ENCODE measurements around the gene ARHGAP6. TPM values are rescaled to one million over a fixed set of nuclear protein-coding genes. Genes with fewer than 3 reads are reported as not detected.
A peak's percentile ranks its signal among the peaks of the same experiment; 100 is the strongest.

ARHGAP6 gene
- total and polyA plus RNA-seq, 9 of the 15 experiments (the other 6 are each of a cell fraction or from before 2014, with no cell fraction given): 12.5 to 63.6 (median 41.8) TPM

DNA sequence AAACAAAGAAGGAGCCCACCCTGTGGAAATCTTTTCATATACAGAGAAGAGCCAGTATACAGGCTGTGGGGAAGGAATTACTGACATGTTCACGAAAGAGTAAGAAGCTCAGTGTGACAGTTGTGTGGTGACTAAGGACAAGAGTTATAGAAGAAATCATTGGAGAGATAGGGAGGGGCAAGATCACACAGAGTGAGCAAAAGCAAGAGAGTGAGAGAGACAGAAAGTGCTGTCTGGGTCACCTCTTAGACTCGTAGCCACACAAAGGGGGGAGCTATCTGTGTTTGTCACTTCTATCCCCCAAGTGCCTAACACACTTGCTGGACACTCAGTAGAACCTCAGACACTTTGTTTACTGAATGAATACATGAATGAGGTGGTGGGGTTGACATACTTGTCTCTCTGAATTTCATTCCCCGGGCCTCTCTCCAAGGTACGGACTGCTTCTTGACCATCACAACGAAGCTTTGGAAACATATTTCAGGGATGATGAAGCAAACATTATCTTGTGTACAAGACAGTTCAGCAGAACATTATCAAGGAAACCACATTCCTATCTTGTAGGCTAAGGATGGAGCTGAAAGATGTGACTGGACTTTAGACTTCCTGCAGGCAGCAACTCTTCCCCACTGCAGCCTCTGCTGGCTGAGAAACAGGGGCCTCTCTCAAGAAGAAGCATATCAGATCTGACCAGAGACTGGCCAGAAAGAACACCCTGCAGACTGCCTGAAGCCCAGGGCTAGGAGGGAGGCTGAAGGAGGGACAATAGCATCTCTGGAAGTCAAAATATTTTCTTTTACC is 204.3 kb downstream of the ARHGAP6 start (continued):
- TF ChIP-seq, protein P1, sequence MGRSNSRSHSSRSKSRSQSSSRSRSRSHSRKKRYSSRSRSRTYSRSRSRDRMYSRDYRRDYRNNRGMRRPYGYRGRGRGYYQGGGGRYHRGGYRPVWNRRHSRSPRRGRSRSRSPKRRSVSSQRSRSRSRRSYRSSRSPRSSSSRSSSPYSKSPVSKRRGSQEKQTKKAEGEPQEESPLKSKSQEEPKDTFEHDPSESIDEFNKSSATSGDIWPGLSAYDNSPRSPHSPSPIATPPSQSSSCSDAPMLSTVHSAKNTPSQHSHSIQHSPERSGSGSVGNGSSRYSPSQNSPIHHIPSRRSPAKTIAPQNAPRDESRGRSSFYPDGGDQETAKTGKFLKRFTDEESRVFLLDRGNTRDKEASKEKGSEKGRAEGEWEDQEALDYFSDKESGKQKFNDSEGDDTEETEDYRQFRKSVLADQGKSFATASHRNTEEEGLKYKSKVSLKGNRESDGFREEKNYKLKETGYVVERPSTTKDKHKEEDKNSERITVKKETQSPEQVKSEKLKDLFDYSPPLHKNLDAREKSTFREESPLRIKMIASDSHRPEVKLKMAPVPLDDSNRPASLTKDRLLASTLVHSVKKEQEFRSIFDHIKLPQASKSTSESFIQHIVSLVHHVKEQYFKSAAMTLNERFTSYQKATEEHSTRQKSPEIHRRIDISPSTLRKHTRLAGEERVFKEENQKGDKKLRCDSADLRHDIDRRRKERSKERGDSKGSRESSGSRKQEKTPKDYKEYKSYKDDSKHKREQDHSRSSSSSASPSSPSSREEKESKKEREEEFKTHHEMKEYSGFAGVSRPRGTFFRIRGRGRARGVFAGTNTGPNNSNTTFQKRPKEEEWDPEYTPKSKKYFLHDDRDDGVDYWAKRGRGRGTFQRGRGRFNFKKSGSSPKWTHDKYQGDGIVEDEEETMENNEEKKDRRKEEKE (IDR thresholded peaks at IDR 0.05; ENCODE audit: borderline replicate concordance in 1 of 2, control insufficient read depth in 1 of 2, low read depth in 2 of 2, low read length in 1 of 2): no peak
- TF ChIP-seq RBM25 (IDR thresholded peaks at IDR 0.05; ENCODE audit: low read depth, low read length, severe bottlenecking) (no peak), HIVEP1 (CRISPR knock-in tag; IDR thresholded peaks at IDR 0.05) (no peak), ZNF41 (CRISPR knock-in tag; conservative IDR thresholded peaks at IDR 0.05) (no peak), DNMT1 (IDR thresholded peaks at IDR 0.05) (no peak), SMARCE1 (IDR thresholded peaks at IDR 0.05) (peak; percentile 93), NFIC (IDR thresholded peaks at IDR 0.05) (peak; percentile 91), MCM5 (IDR thresholded peaks at IDR 0.05; ENCODE audit: low read depth) (no peak), ZNF431 (CRISPR knock-in tag; IDR thresholded peaks at IDR 0.05) (no peak), POLR2G (IDR thresholded peaks at IDR 0.05; ENCODE audit: low read depth, low read length) (no peak), MTA2 (IDR thresholded peaks at IDR 0.05; ENCODE audit: low read depth) (peak; percentile 90), PHB2 (IDR thresholded peaks at IDR 0.05; ENCODE audit: low read depth) (peak; percentile 82), CBFA2T3 (IDR thresholded peaks at IDR 0.05) (peak; percentile 98), PML (IDR thresholded peaks at IDR 0.05; ENCODE audit: low read length) (peak; percentile 94), ELF1 (tag; IDR thresholded peaks at IDR 0.05) (peak; percentile 15; the same call in 1 of the 2 replicates), NR4A1 (CRISPR knock-in tag; IDR thresholded peaks at IDR 0.05) (no peak), NR4A1 (tag; IDR thresholded peaks at IDR 0.05) (no peak; the same call in none of the 2 replicates)
- TF ChIP-seq, protein P2, sequence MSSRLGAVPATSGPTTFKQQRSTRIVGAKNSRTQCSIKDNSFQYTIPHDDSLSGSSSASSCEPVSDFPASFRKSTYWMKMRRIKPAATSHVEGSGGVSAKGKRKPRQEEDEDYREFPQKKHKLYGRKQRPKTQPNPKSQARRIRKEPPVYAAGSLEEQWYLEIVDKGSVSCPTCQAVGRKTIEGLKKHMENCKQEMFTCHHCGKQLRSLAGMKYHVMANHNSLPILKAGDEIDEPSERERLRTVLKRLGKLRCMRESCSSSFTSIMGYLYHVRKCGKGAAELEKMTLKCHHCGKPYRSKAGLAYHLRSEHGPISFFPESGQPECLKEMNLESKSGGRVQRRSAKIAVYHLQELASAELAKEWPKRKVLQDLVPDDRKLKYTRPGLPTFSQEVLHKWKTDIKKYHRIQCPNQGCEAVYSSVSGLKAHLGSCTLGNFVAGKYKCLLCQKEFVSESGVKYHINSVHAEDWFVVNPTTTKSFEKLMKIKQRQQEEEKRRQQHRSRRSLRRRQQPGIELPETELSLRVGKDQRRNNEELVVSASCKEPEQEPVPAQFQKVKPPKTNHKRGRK (tag; IDR thresholded peaks at IDR 0.05): no peak
- TF ChIP-seq, protein P3, sequence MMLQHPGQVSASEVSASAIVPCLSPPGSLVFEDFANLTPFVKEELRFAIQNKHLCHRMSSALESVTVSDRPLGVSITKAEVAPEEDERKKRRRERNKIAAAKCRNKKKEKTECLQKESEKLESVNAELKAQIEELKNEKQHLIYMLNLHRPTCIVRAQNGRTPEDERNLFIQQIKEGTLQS (IDR thresholded peaks at IDR 0.05): peak; percentile 71
- TF ChIP-seq, protein P3 (CRISPR knock-in tag; conservative IDR thresholded peaks at IDR 0.05): no peak
- TF ChIP-seq, protein P4, sequence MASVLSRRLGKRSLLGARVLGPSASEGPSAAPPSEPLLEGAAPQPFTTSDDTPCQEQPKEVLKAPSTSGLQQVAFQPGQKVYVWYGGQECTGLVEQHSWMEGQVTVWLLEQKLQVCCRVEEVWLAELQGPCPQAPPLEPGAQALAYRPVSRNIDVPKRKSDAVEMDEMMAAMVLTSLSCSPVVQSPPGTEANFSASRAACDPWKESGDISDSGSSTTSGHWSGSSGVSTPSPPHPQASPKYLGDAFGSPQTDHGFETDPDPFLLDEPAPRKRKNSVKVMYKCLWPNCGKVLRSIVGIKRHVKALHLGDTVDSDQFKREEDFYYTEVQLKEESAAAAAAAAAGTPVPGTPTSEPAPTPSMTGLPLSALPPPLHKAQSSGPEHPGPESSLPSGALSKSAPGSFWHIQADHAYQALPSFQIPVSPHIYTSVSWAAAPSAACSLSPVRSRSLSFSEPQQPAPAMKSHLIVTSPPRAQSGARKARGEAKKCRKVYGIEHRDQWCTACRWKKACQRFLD (CRISPR knock-in tag; IDR thresholded peaks at IDR 0.05): peak; percentile 83
